Panc1 (cell line): ENCODE data around the gene RILPL2. TPM values are rescaled to one million over a fixed set of nuclear protein-coding genes. Genes with fewer than 3 reads are reported as not detected.
"Not testable (repeated sequence)": the region's sequence is repeated elsewhere in the genome, so short reads cannot be mapped to it uniquely, and the experiment has no call there.

Source experiments
- ATAC-seq: fragments of 200-7000 bp; cut with Tn5 transposase; 2 replicates; pipeline ENCODE4 v1.9.1; 2020; ENCODE audit warnings: mild to moderate bottlenecking, moderate library complexity
- BruUV-seq: library from RNA; stranded (reverse); fragments of 400-500 nt; replicated peaks from 2 replicates; lab custom pipeline; 2021; lab: Mats Ljungman, UMichigan
- CTCF ChIA-PET: fragments of 300-600 bp; sonication (Branson Sonifier 250); formaldehyde crosslinking; loops from one replicate; lab custom pipeline; 2022; ENCODE audit warnings: antibody characterized with exemption; lab: Charles Lee
- POLR2A ChIA-PET: fragments of 300-600 bp; sonication (Branson Sonifier 250); formaldehyde crosslinking; loops from one replicate; lab custom pipeline; 2022; ENCODE audit warnings: antibody characterized with exemption; lab: Charles Lee
- DNase-seq: peaks from one replicate; pipeline ENCODE4 v3.0.0-alpha.2; 2010; ENCODE audit warnings: low read depth, low spot score
- H3K27ac ChIP-seq: 2 replicates; pipeline ENCODE4 v1.5.1; 2011; ENCODE audit warnings: mild to moderate bottlenecking, low read length, inconsistent platforms
- H3K27me3 ChIP-seq: fragments of 200-500 bp; sonication (Bioruptor generic); 2 replicates; pipeline ENCODE4 v1.6.0; 2014; ENCODE audit warnings: low read length, inconsistent platforms; ENCODE audit not compliant: control insufficient read depth, insufficient read depth
- H3K36me3 ChIP-seq: fragments of 200-500 bp; sonication (Bioruptor generic); 2 replicates; pipeline ENCODE4 v1.5.1; 2014; ENCODE audit warnings: inconsistent platforms, mild to moderate bottlenecking, low read length, moderate library complexity; ENCODE audit not compliant: control insufficient read depth, insufficient read depth
- H3K4me1 ChIP-seq: 2 replicates; pipeline ENCODE4 v1.5.1; 2011; ENCODE audit warnings: inconsistent platforms, mild to moderate bottlenecking, low read length, moderate library complexity; ENCODE audit not compliant: control insufficient read depth, insufficient read depth
- H3K4me3 ChIP-seq, 2 experiments: 2 replicates each; pipeline ENCODE4 v1.5.1; 2011 to 2012; ENCODE audit warnings: low read depth in 2 of 2, low read length in 2 of 2, mild to moderate bottlenecking in 2 of 2, inconsistent platforms in 1 of 2, moderate library complexity in 1 of 2
- H3K9me3 ChIP-seq: fragments of 200-500 bp; sonication (Bioruptor generic); 2 replicates; pipeline ENCODE4 v1.5.1; 2014; ENCODE audit warnings: low read depth, mild to moderate bottlenecking, inconsistent platforms, low read length, moderate library complexity; ENCODE audit not compliant: control insufficient read depth, insufficient read depth
- POLR2AphosphoS5 ChIP-seq: IDR thresholded peaks from 2 replicates; pipeline ENCODE4 v1.6.1; 2012; ENCODE audit warnings: mild to moderate bottlenecking, low read depth, low read length, moderate library complexity
- SIN3A ChIP-seq: IDR thresholded peaks from 2 replicates; pipeline ENCODE4 v1.6.1; 2012; ENCODE audit warnings: low read depth, mild to moderate bottlenecking, low read length, moderate library complexity, borderline replicate concordance; ENCODE audit not compliant: insufficient read depth
- TCF7L2 ChIP-seq: IDR thresholded peaks from 2 replicates; pipeline ENCODE4 v1.6.1; 2011; ENCODE audit warnings: mild to moderate bottlenecking, low read depth, low read length, inconsistent platforms
- in situ Hi-C: cut with HindIII; loops from 2 replicates; pipeline ENCODE4 v1.10.0; 2016; ENCODE audit warnings: low sequenced_read_pairs, low pct_unique_long_range_greater_than_20kb
- intact Hi-C: fragments of 100-400 bp; cut with micrococcal nuclease; formaldehyde crosslinking; loops from one replicate; pipeline ENCODE4 v1.10.0; 2022; ENCODE audit not compliant: unreplicated experiment
- total RNA-seq: library from RNA; stranded (reverse); gene quantifications from one replicate; pipeline ENCODE4 v1.2.1, GENCODE V29; 2021; ENCODE audit not compliant: unreplicated experiment

The RILPL2 gene
- total RNA-seq, 1 experiment from 2014 or later: 5.4 TPM

- H3K27me3 ChIP-seq, intact Hi-C loops, H3K36me3 ChIP-seq, BruUV-seq, CTCF ChIA-PET, H3K4me3 ChIP-seq, H3K4me1 ChIP-seq, H3K27ac ChIP-seq, in situ Hi-C loops, H3K9me3 ChIP-seq, ATAC-seq, DNase-seq: not testable (repeated sequence)
- POLR2A ChIA-PET: interaction anchor here (0.6 kb wide), 1 partner anchor 26 kb away, joined by 3 read pairs; the partner anchor contains the start of gene KMT5A
Measured at GRCh38 chr12:123409284-123410040, 27.0 kb downstream of the RILPL2 start.

- BruUV-seq, CTCF ChIA-PET, ATAC-seq, H3K27ac ChIP-seq, intact Hi-C loops, H3K4me3 ChIP-seq, H3K9me3 ChIP-seq, DNase-seq, H3K4me1 ChIP-seq, in situ Hi-C loops, H3K27me3 ChIP-seq: not testable (repeated sequence)
- H3K36me3 ChIP-seq: peaks cover 10% of the 10 kb centered on the region
- POLR2A ChIA-PET: interaction anchor here (0.6 kb wide), 1 partner anchor 25 kb away, joined by 3 read pairs; the partner anchor contains the start of gene KMT5A
Measured at GRCh38 chr12:123408619-123409018, 27.9 kb downstream of the RILPL2 start.

GRCh38 chr12:123407934-123408333 is 28.6 kb downstream of the RILPL2 start:
- POLR2A ChIA-PET, intact Hi-C loops, H3K27me3 ChIP-seq, H3K27ac ChIP-seq, CTCF ChIA-PET, H3K4me1 ChIP-seq, DNase-seq, in situ Hi-C loops, H3K4me3 ChIP-seq, H3K9me3 ChIP-seq, ATAC-seq: not testable (repeated sequence)
- H3K36me3 ChIP-seq: peaks cover 10% of the 10 kb centered on the region
- BruUV-seq: TSS peak; percentile 85

- POLR2A ChIA-PET: interaction anchor here (0.6 to 0.7 kb wide), 3 partner anchors 9 to 29 kb away, joined by 3 to 5 read pairs (median 5); no protein-coding TSS in a partner anchor
- peaks cover 10% of the 10 kb centered on the region for H3K36me3 ChIP-seq
- H3K27ac ChIP-seq, ATAC-seq, intact Hi-C loops, H3K4me1 ChIP-seq, H3K9me3 ChIP-seq, in situ Hi-C loops, H3K27me3 ChIP-seq, BruUV-seq, CTCF ChIA-PET, DNase-seq, H3K4me3 ChIP-seq: not testable (repeated sequence)
Measured at GRCh38 chr12:123407269-123407668, 29.2 kb downstream of the RILPL2 start.

- 0 out of 2 replicates have a peak, but pooled peaks have one; percentile 10 for ATAC-seq
- Histone ChIP-seq H3K27ac (no peak overlapping the region), H3K9me3 (no peaks in the 10 kb centered on the region), H3K4me3 (no peak overlapping the region), H3K36me3 (peaks cover 10% of the 10 kb centered on the region), H3K27me3 (no peaks in the 10 kb centered on the region), H3K4me1 (no peaks in the 10 kb centered on the region)
- intact Hi-C loops: no loop called here
- BruUV-seq: no TSS peak
- DNase-seq: no peak
- CTCF ChIA-PET: no interaction called here
- POLR2A ChIA-PET: interaction anchor here (0.5 kb wide), 1 partner anchor 204 kb away, joined by 3 read pairs; no protein-coding TSS in a partner anchor
- TF ChIP-seq POLR2AphosphoS5 (no peak), TCF7L2 (no peak), SIN3A (no peak)
- in situ Hi-C loops: no loop called here
Measured at GRCh38 chr12:123404581-123404980, 31.9 kb downstream of the RILPL2 start.
